Neuron (in vitro differentiated cells): ENCODE results near the gene HIP1R.
"Not testable (repeated sequence)": the region's sequence is repeated elsewhere in the genome, so short reads cannot be mapped to it uniquely, and the experiment has no call there.

Source experiments
- H2AFZ ChIP-seq: one replicate; pipeline ENCODE4 v1.6.1; 2013; ENCODE audit warnings: low read depth, mild to moderate bottlenecking, inconsistent platforms, low read length, moderate library complexity
- H3K27me3 ChIP-seq: one replicate; pipeline ENCODE4 v1.6.1; 2013; ENCODE audit warnings: low read length; ENCODE audit not compliant: insufficient read depth
- H3K36me3 ChIP-seq: one replicate; pipeline ENCODE4 v1.6.1; 2013; ENCODE audit warnings: low read length; ENCODE audit not compliant: insufficient read depth
- H3K4me1 ChIP-seq: one replicate; pipeline ENCODE4 v1.6.1; 2013; ENCODE audit warnings: low read length; ENCODE audit not compliant: insufficient read depth
- H3K4me3 ChIP-seq: 2 replicates; pipeline ENCODE4 v1.5.1; 2013; ENCODE audit warnings: mild to moderate bottlenecking, low read length, moderate library complexity
- H3K9me3 ChIP-seq: one replicate; pipeline ENCODE4 v1.6.1; 2013; ENCODE audit warnings: low read length

Gene HIP1R

GRCh38 chr12:122873540-122873939 is 38.3 kb downstream of the HIP1R start:
- peaks cover 62% of the 10 kb centered on the region for H3K4me1 ChIP-seq
- H3K9me3 ChIP-seq: no peaks in the 10 kb centered on the region
- H3K27me3 ChIP-seq: no peaks in the 10 kb centered on the region
- peaks cover 21% of the 10 kb centered on the region for H3K36me3 ChIP-seq
- H3K4me3 ChIP-seq: no peak overlapping the region
- H2AFZ ChIP-seq: no peak overlapping the region

GRCh38 chr12:122874081-122874480 is 38.8 kb downstream of the HIP1R start:
- Histone ChIP-seq H3K4me3 (no peak overlapping the region), H3K27me3 (no peaks in the 10 kb centered on the region), H3K36me3 (peaks cover 16% of the 10 kb centered on the region), H3K4me1 (peaks cover 62% of the 10 kb centered on the region), H2AFZ (no peak overlapping the region), H3K9me3 (no peaks in the 10 kb centered on the region)

GRCh38 chr12:122875590-122876220 is 40.4 kb downstream of the HIP1R start:
- no peak overlapping the region for H2AFZ ChIP-seq
- H3K4me3 ChIP-seq: no peak overlapping the region
- H3K9me3 ChIP-seq: no peaks in the 10 kb centered on the region
- no peaks in the 10 kb centered on the region for H3K36me3 ChIP-seq
- H3K4me1 ChIP-seq: peaks cover 63% of the 10 kb centered on the region
- no peaks in the 10 kb centered on the region for H3K27me3 ChIP-seq

- H3K9me3 ChIP-seq, H3K27me3 ChIP-seq, H2AFZ ChIP-seq, H3K36me3 ChIP-seq, H3K4me3 ChIP-seq: not testable (repeated sequence)
- H3K4me1 ChIP-seq: peaks cover 63% of the 10 kb centered on the region
Observed at GRCh38 chr12:122876281-122876680, 41.0 kb downstream of the HIP1R start.

GRCh38 chr12:122876731-122877130 is 41.5 kb downstream of the HIP1R start:
- no peaks in the 10 kb centered on the region for H3K36me3 ChIP-seq
- no peaks in the 10 kb centered on the region for H3K9me3 ChIP-seq
- H3K4me1 ChIP-seq: peaks cover 61% of the 10 kb centered on the region
- H3K4me3 ChIP-seq: no peak overlapping the region
- no peak overlapping the region for H2AFZ ChIP-seq
- no peaks in the 10 kb centered on the region for H3K27me3 ChIP-seq

GRCh38 chr12:122878780-122879612 is 43.7 kb downstream of the HIP1R start:
- peaks cover 38% of the 10 kb centered on the region for H3K4me1 ChIP-seq
- H2AFZ ChIP-seq: no peak overlapping the region
- H3K36me3 ChIP-seq: no peaks in the 10 kb centered on the region
- H3K27me3 ChIP-seq: no peaks in the 10 kb centered on the region
- no peaks in the 10 kb centered on the region for H3K9me3 ChIP-seq
- H3K4me3 ChIP-seq: no peak overlapping the region

GRCh38 chr12:122880155-122880667 is 45.0 kb downstream of the HIP1R start:
- Histone ChIP-seq H2AFZ (no peak overlapping the region), H3K36me3 (no peaks in the 10 kb centered on the region), H3K9me3 (no peaks in the 10 kb centered on the region), H3K4me1 (peaks cover 34% of the 10 kb centered on the region), H3K27me3 (no peaks in the 10 kb centered on the region), H3K4me3 (no peak overlapping the region)

- H3K4me1 ChIP-seq: peaks cover 29% of the 10 kb centered on the region
- no peak overlapping the region for H2AFZ ChIP-seq
- H3K4me3 ChIP-seq: no peak overlapping the region
- no peaks in the 10 kb centered on the region for H3K27me3 ChIP-seq
- H3K36me3 ChIP-seq: no peaks in the 10 kb centered on the region
- no peaks in the 10 kb centered on the region for H3K9me3 ChIP-seq
Observed at GRCh38 chr12:122880668-122881067, 45.4 kb downstream of the HIP1R start.

GRCh38 chr12:122882908-122883558 is 47.8 kb downstream of the HIP1R start:
- Histone ChIP-seq H3K4me3 (no peak overlapping the region), H3K27me3 (no peaks in the 10 kb centered on the region), H3K36me3 (no peaks in the 10 kb centered on the region), H3K9me3 (no peaks in the 10 kb centered on the region), H3K4me1 (peaks cover 30% of the 10 kb centered on the region), H2AFZ (no peak overlapping the region)

GRCh38 chr12:122884091-122884826 is 49.0 kb downstream of the HIP1R start:
- Histone ChIP-seq H3K27me3 (no peaks in the 10 kb centered on the region), H3K4me1 (peaks cover 42% of the 10 kb centered on the region), H2AFZ (no peak overlapping the region), H3K36me3 (no peaks in the 10 kb centered on the region), H3K9me3 (no peaks in the 10 kb centered on the region), H3K4me3 (no peak overlapping the region)

GRCh38 chr12:122884860-122885259 is 49.6 kb downstream of the HIP1R start:
- Histone ChIP-seq H3K27me3 (no peaks in the 10 kb centered on the region), H3K4me1 (peaks cover 45% of the 10 kb centered on the region)

GRCh38 chr12:122886161-122886560 is 50.9 kb downstream of the HIP1R start:
- Histone ChIP-seq H3K9me3 (no peaks in the 10 kb centered on the region), H3K36me3 (no peaks in the 10 kb centered on the region), H2AFZ (no peak overlapping the region), H3K4me3 (no peak overlapping the region), H3K4me1 (peaks cover 46% of the 10 kb centered on the region), H3K27me3 (no peaks in the 10 kb centered on the region)

More at GRCh38 chr12:122884860-122885259, 49.6 kb downstream of the HIP1R start:
- Histone ChIP-seq H3K4me3 (no peak overlapping the region), H2AFZ (no peak overlapping the region), H3K9me3 (no peaks in the 10 kb centered on the region), H3K36me3 (no peaks in the 10 kb centered on the region)
